Left kidney (tissue), 2 donors: Measurements from ENCODE around the gene ADAMTS7. TPM values are rescaled to one million over a fixed set of nuclear protein-coding genes. Genes with fewer than 3 reads are reported as not detected.
"Not testable (repeated sequence)": the region's sequence is repeated elsewhere in the genome, so short reads cannot be mapped to it uniquely, and the experiment has no call there.

Source experiments
- DNase-seq: peaks from one replicate; pipeline ENCODE4 v3.0.0-alpha.2; 2013
- polyA plus RNA-seq: library from polyadenylated mRNA; unstranded; fragments of 120-200 nt; gene quantifications from one replicate; pipeline ENCODE4 v1.2.1, GENCODE V29; 2013; ENCODE audit not compliant: insufficient read length

ADAMTS7 gene
- polyA plus RNA-seq, 1 donor: 21.4 TPM

DNA sequence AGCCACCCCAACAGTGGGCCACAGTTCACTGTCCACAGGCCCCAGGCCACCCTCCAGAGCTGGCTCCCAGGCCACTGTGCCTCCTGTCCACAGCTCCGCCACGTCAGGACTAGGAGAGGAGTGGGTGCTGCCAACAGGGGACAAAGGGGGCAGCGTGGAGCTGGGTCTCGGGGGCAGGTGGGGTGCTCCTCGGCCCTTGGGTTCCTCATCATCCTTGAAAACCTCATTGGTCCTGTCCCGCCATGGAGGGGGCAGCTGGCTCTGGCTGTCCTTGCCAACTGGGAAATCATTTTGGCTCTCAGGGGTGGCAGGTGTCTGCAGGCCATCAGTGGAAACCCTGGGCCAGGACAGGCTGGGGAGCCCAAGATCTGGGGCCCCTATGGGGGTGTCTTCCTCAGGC lies 45.2 kb downstream of the ADAMTS7 start:
- no peak for DNase-seq

DNA sequence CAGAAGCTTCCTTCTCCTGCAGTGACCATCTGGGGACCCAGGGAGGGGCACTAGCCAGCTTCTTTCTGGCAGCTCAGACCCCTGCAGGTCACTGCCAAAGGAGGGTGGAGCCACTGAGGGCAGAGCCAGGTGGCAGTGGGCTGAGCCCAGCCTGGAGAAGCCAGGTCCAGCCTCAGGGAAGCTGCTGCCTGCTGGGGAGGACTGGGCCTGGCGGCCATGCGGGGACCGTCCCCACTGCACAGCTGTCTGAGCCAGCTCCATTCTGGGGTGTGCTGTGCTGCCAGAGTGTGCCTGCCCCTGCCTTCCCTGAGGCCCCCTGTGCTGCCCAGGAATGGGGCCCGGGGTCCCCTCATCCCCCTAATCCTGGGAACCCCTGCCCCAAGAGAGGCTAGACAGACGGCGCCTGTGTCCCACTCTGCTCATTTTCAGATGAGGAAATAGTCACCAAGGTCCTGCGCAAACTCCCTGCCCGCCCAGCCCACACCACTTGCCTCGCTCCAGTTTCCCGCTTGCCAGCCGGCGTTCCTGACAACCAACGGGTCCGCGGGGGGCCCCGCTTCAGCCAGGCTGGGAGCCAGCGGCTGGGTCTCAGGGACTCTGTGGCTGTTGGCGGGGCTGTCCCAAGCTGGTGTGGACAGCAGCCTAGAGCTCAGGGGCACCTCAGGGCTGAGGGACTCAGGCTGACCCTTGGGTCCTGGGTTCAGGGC lies 46.0 kb downstream of the ADAMTS7 start:
- not testable (repeated sequence) for DNase-seq

DNA sequence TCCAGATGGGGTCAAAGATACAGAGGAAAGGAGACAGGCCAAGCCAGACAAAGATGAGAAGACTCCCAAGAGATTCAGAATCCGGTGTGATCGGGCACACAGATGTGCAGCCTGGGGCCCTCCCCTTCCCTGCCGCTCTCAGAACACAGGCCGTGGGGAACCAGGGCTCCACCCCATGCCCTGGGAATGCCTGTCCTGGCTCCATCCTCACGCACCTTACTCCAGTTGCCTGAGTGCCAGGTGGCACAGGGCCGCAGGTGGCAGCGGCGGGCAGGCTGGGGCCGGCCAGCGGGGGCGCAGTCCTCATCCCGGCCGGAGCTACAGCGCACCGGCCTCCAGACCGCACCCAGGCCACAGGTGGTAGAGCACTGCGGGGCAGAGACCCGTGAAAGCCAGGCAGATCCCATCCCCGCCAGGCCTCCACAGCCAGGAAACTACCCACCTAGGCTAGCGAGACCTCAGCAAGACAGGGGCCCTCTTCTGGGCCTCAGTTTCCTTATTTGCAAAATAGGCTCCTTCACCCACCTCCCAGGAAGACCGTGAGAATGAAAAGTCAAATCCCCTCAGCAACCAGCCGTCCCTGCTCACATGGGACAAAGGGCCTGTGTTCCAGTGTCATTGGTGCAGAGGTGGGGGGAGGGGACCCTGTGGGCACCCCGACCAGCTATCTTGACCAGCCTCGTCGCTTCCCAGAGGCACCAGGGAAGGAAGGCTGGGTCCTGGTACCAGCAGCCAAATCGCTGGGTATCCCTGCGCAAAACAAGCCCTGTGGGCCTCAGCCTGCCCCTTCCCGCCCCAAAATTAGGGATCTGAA lies 46.7 kb downstream of the ADAMTS7 start:
- not testable (repeated sequence) for DNase-seq

DNA sequence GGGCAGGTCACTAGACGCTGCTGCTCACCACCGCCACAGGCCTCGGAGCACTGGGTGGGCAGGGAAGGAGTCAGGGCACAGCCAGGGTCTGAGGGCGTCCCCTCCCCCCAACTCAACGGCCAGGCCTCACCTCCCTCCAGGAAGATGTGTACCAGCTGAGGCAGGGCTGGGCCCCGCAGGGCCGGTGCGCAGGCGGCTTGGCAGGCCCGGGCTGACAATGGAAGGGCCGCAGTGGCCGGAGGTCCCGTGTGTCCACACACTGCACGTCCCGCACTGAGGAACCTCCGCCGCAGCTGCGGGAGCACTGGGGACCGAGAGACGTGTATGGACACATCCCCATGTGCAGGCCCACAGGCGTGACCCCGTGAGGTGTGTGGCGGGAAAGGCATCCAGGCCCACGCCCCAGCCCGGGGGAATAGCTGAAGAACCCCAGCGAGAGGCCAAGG lies 47.4 kb downstream of the ADAMTS7 start:
- no peak for DNase-seq

DNA sequence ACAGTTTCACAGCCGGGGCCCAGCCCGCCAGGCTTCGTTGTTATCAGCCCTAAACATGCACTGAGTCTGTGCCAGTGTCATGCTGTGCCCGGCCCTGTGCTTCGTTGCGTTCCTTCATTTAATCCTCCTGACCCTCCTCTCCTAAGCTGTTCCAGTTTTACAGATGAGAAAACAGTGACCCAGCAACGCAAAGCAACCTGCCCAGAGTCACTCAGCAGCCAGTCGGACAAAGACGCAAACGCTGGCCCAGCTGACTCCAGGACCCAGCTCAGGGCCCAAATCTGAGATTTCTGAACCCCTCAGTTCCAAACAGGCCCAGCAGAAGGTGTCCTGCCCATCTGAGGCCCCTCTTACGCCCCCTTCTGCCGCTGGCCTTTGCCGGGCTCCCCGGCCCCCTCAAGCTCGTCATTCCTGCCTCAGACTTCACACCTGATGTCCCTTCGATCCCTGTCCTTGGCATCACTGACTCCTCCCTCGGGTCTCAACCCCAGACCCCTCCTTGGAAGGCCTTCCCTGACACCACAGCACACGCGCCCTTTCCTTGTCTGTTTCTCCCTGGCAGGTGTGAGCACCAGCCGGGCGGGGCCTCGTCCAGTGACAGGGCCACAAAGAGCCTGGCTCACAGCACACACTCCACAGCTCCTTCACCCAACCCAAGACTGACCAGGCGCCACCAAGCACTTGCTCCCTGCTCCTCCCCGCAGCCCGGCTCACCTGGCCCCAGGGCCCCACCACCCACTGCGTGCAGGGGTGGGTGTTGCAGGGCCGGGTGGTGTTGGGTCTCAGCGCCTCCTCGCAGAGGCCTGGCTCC lies 48.1 kb downstream of the ADAMTS7 start:
- no peak for DNase-seq

DNA sequence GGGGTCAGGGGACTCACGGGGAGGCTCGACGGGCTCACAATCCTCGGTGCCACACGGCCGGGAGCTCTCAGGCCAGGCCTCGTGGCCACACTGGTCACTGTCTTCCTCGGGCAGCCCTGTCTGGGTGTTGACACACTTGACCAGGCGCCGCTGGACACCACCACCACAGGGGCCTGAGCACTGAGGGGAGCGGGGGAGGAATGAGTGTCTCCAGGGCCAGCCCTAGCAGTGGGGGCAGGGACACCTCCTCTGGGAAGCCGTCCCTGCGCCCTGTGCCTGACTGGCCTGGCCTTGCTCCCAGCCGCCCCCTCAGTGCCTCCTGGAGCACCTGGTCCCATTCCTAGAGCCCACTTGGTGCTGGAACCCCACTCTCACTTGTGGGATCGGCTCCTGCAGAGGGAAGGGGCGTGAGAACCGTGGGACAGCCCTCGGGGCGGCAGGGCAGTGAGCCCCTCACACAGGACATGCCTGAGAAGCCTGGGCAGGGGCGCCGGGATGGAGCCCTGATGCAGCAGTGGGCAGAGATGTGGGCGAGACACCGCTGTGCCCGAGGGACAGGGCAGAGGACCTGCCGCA lies 48.8 kb downstream of the ADAMTS7 start:
- DNase-seq: not testable (repeated sequence)

GRCh38 chr15:78761891-78762385 lies 49.3 kb downstream of the ADAMTS7 start:
- no peak for DNase-seq

DNA sequence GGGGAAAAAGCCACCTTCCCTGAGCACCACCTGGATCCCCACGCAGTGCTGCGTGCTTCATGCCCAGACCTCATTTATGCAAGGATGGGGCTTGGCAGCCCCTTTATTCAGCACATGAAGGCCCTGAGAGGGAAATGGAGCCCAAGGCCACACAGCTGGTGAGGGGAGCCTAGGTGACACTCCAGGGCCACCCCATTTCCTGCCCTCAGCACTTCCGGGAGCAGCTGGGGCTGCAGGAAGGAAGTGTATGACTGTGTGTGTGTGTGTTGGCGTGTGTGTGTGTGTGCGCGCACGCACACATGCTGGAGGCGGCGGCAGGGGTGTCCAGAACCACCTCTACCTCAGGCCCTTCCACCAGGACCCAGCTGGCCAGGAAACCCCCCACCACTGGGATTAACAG lies 49.8 kb downstream of the ADAMTS7 start:
- not testable (repeated sequence) for DNase-seq

DNA sequence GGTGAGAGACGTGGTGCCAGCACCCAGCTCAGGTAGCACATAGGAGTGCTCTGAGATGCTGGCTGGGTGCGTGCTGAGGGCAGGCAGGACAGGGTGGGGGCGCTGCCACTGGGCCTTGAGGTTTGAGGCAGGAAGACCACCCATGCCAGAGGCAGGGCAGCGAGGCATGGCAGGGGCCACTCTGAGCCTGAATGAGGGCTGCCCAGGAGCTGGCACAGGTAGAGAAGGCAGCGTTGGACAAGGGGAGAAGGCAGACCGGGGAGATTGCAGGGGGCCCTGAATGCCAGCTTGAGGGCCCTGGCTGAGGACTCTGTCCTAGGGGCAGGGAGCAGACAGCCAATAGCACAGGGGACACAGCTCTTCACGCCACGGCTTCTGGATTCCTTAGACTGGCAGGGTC lies 50.2 kb downstream of the ADAMTS7 start:
- DNase-seq: no peak

GRCh38 chr15:78760091-78760882 lies 51.0 kb downstream of the ADAMTS7 start:
- DNase-seq: not testable (repeated sequence)

GRCh38 chr15:78759361-78759998 lies 51.8 kb downstream of the ADAMTS7 start:
- not testable (repeated sequence) for DNase-seq

- not testable (repeated sequence) for DNase-seq
Observed at GRCh38 chr15:78758486-78759200, 52.6 kb downstream of the ADAMTS7 start.

GRCh38 chr15:78758084-78758483 lies 53.2 kb downstream of the ADAMTS7 start:
- not testable (repeated sequence) for DNase-seq

DNA sequence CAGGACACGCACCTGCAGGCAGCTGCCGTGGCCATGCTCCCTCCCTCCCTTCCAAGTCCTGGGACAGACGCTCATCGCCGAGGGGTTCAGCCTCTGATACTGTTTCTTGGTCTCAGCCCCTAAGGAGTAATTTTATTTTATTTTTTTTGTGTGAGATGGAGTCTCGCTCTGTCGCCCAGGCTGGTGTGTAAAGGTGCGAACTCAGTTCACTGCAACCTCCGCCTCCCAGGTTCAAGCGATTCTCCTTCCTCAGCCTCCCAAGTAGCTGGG lies 53.7 kb downstream of the ADAMTS7 start:
- DNase-seq: no peak

DNA sequence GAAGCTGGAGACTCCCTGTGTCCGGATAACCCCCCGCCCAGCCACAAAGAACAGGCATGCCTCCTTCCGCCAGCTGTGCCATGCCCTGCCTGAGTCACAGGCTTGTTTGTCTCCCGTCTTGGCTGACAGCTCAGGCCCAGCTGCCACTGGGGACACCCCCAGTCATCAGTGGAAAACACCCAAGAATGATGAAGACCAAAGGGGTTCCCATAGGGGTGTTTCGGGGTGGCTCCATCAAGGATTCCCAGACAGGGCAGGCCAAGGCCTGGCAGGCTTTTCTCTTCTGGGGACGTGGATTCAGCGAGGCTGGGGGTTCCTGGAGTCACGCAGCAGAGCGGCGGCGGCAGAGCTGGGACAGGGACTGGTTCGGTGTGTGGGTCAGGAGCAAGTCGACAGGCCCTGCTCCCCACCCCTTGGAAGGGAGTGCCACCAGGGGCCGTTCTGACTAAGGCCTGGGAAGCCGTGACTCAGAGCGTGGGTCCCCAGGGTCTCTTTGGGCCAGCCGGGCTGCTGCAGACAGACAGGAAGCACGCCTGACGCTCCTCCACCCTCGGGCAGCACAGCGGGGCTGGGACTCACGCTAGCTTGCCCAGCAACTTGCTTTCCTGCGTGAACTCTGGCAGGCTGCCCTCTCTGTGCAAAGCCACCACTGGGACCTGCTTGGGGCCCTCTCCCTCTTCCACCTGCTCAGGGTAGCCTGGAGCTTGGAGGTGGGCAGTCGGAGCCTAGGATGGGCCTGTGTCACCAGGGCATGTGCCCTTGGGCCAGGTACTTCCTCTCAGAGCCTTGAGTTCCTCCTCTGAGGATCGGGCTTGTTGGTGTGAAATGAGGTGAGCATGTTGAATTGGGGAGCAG lies 54.3 kb downstream of the ADAMTS7 start:
- not testable (repeated sequence) for DNase-seq

DNA sequence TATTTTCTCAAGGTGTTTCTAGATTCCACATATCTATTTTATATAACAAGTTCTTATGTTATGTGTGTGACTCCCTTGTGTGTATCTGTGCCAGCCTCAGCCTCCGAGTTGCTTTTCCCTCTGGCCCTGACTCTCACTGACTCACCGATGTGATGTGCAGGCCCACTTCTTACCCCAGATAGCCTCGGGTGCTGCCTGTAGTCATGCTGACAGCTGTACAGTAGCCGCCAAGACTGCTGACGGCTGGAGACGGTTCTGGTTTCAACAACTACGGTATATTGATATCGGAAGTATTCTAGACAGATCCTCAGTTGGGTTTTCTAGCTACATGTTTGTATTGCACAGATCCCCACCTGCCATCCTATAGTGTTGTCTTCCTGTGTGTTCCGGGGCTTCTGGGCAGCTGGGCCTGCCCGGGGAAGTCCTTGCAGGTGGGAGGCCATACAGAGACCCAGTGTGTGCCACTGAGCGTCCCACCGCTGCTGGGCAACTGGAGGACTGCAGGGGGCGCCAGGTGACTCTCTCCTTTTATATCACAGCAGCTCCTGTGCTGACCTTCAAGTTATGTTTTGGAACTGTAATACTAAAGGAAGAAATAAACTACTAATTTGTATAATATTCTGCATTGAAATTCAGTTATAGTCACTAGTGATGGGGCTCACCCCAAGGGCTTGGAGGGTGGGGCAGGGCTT lies 55.2 kb downstream of the ADAMTS7 start:
- not testable (repeated sequence) for DNase-seq

DNA sequence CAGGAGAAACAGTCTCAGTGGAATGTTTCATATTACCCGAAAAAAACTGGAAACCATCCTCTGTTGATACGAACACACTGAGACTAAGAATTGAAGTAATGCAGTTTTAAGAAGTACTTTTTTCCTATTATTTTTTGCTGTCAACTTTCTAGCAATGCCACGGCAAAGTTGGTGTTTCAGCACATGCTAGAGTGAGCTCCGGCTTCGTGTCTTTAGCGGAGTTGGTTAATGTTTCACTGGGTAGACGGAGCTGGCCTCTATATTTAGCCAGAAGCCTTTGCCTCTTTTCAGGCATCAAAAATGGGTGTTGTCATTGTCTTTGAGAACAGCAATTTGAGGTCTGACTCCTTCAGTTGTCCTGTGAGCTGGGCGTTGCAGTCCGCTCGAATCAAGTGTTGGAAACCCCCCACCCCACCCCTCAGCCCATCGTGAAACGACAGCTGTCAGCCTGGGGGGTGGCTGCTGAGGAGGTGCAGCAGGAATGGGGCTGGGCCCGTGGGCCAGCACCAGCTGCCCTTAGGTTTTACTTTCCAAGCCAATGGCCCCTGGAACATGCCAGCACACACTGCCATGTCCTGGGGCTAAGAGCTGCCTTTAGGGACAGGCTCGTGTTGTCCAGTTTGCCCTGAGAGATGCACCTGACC lies 56.5 kb downstream of the ADAMTS7 start:
- not testable (repeated sequence) for DNase-seq
